Measurements from ENCODE around the gene RALA. TPM values are rescaled to one million over a fixed set of nuclear protein-coding genes. Genes with fewer than 3 reads are reported as not detected.

Gene RALA
- total and polyA plus RNA-seq, 5 donors = 20.9 to 23.9 (median 21.9) TPM

GRCh38 chr7:39733881-39734632 lies 110.7 kb downstream of the RALA start:
- DNase-seq = no peak
- H3K27me3 ChIP-seq (ENCODE audit: control insufficient read depth, insufficient read depth) = no peaks in the 10 kb centered on the region
- ATAC-seq = no peak
- H3K4me1 ChIP-seq (ENCODE audit: control insufficient read depth, insufficient read depth, low read length) = peaks cover 2% of the 10 kb centered on the region
- intact Hi-C loops (cut with DNase I) = loop anchor here in 1 of 4 donors (5.0 kb wide), 1 partner anchor 112 kb away; the partner anchor contains the start of gene RALA
- H3K27ac ChIP-seq (ENCODE audit: low read length) = peak overlapping the region; percentile 18
- peak overlapping the region; percentile 60 for H3K4me3 ChIP-seq (ENCODE audit: low read length)
- 31% methylated on average over 8 of the region's 8 CpGs for WGBS
- no peaks in the 10 kb centered on the region for H3K9me3 ChIP-seq (ENCODE audit: control insufficient read depth, low read length)

- ATAC-seq (no peak), DNase-seq (no peak)
- Histone ChIP-seq H3K27me3 (ENCODE audit: control insufficient read depth, insufficient read depth) (no peaks in the 10 kb centered on the region), H3K9me3 (ENCODE audit: control insufficient read depth, low read length) (no peaks in the 10 kb centered on the region), H3K4me3 (ENCODE audit: low read length) (no peak overlapping the region), H3K4me1 (ENCODE audit: control insufficient read depth, insufficient read depth, low read length) (peaks cover 2% of the 10 kb centered on the region), H3K27ac (ENCODE audit: low read length) (no peak overlapping the region)
- 62% methylated on average over 2 of the region's 2 CpGs for WGBS
- intact Hi-C loops (cut with DNase I) = loop anchor here in 1 of 4 donors (5.0 kb wide), 1 partner anchor 112 kb away; the partner anchor contains the start of gene RALA
Measured at GRCh38 chr7:39734633-39735004, 111.2 kb downstream of the RALA start.

- ATAC-seq = no peak
- no peak for DNase-seq
- intact Hi-C loops (cut with DNase I) = no loop called here
- 52% methylated on average over 4 of the region's 4 CpGs for WGBS
- Histone ChIP-seq H3K4me1 (ENCODE audit: control insufficient read depth, insufficient read depth, low read length) (peaks cover 2% of the 10 kb centered on the region), H3K4me3 (ENCODE audit: low read length) (no peak overlapping the region), H3K9me3 (ENCODE audit: control insufficient read depth, low read length) (no peaks in the 10 kb centered on the region), H3K27ac (ENCODE audit: low read length) (no peak overlapping the region), H3K27me3 (ENCODE audit: control insufficient read depth, insufficient read depth) (no peaks in the 10 kb centered on the region)
Measured at GRCh38 chr7:39735903-39736302, 112.5 kb downstream of the RALA start.

- ATAC-seq = peak in 1 of 2 donors; percentile 53
- Histone ChIP-seq H3K27me3 (ENCODE audit: control insufficient read depth, insufficient read depth) (no peaks in the 10 kb centered on the region), H3K4me1 (ENCODE audit: control insufficient read depth, insufficient read depth, low read length) (no peaks in the 10 kb centered on the region), H3K4me3 (ENCODE audit: low read length) (no peak overlapping the region), H3K27ac (ENCODE audit: low read length) (no peak overlapping the region), H3K9me3 (ENCODE audit: control insufficient read depth, low read length) (no peaks in the 10 kb centered on the region)
- peak in 2 of 3 donors; percentile 70 to 79 for DNase-seq
- WGBS = 87% methylated on average over 13 of the region's 13 CpGs
- intact Hi-C loops (cut with DNase I) = no loop called here
Measured at GRCh38 chr7:39741942-39742623, 118.7 kb downstream of the RALA start.

- DNase-seq = no peak
- no peak overlapping the region for H3K27ac ChIP-seq (ENCODE audit: low read length)
- no peaks in the 10 kb centered on the region for H3K9me3 ChIP-seq (ENCODE audit: control insufficient read depth, low read length)
- no peak for ATAC-seq
- H3K4me1 ChIP-seq (ENCODE audit: control insufficient read depth, insufficient read depth, low read length) = no peaks in the 10 kb centered on the region
- intact Hi-C loops (cut with DNase I) = loop anchor here in 1 of 4 donors (5.0 kb wide), 1 partner anchor 162 kb away; no protein-coding TSS in a partner anchor
- no peak overlapping the region for H3K4me3 ChIP-seq (ENCODE audit: low read length)
- H3K27me3 ChIP-seq (ENCODE audit: control insufficient read depth, insufficient read depth) = no peaks in the 10 kb centered on the region
- WGBS = 91% methylated on average over 2 of the region's 2 CpGs
Measured at GRCh38 chr7:39744620-39745019, 121.2 kb downstream of the RALA start.

- no peaks in the 10 kb centered on the region for H3K9me3 ChIP-seq (ENCODE audit: control insufficient read depth, low read length)
- peak in 1 of 3 donors; percentile 49 for DNase-seq
- H3K27ac ChIP-seq (ENCODE audit: low read length) = no peak overlapping the region
- no peaks in the 10 kb centered on the region for H3K4me1 ChIP-seq (ENCODE audit: control insufficient read depth, insufficient read depth, low read length)
- intact Hi-C loops (cut with DNase I) = loop anchor here in 1 of 4 donors (5.0 kb wide), 1 partner anchor 163 kb away; no protein-coding TSS in a partner anchor
- peak in 1 of 2 donors; percentile 15 for ATAC-seq
- H3K27me3 ChIP-seq (ENCODE audit: control insufficient read depth, insufficient read depth) = no peaks in the 10 kb centered on the region
- no peak overlapping the region for H3K4me3 ChIP-seq (ENCODE audit: low read length)
- WGBS = 62% methylated on average over 4 of the region's 4 CpGs
Measured at GRCh38 chr7:39745320-39745719, 121.9 kb downstream of the RALA start.

- Histone ChIP-seq H3K4me3 (ENCODE audit: low read length) (no peak overlapping the region), H3K9me3 (ENCODE audit: control insufficient read depth, low read length) (no peaks in the 10 kb centered on the region), H3K27me3 (ENCODE audit: control insufficient read depth, insufficient read depth) (no peaks in the 10 kb centered on the region), H3K27ac (ENCODE audit: low read length) (no peak overlapping the region), H3K4me1 (ENCODE audit: control insufficient read depth, insufficient read depth, low read length) (no peaks in the 10 kb centered on the region)
- ATAC-seq = peak; percentile 75 to 88
- peak; percentile 78 to 87 (median 82) for DNase-seq
- intact Hi-C loops (cut with DNase I) = loop anchor here (2.0 to 5.0 kb wide), 2 partner anchors 164 to 165 kb away; no protein-coding TSS in a partner anchor
- WGBS = 22% methylated on average over 11 of the region's 11 CpGs
Measured at GRCh38 chr7:39746103-39746819, 122.9 kb downstream of the RALA start.

- no peaks in the 10 kb centered on the region for H3K9me3 ChIP-seq (ENCODE audit: control insufficient read depth, low read length)
- H3K27me3 ChIP-seq (ENCODE audit: control insufficient read depth, insufficient read depth) = no peaks in the 10 kb centered on the region
- H3K4me1 ChIP-seq (ENCODE audit: control insufficient read depth, insufficient read depth, low read length) = peaks cover under 1% of the 10 kb centered on the region
- no peak overlapping the region for H3K27ac ChIP-seq (ENCODE audit: low read length)
- intact Hi-C loops (cut with DNase I) = loop anchor here in 1 of 4 donors (5.0 kb wide), 1 partner anchor 167 kb away; no protein-coding TSS in a partner anchor
- WGBS = 69% methylated on average over 1 of the region's 1 CpG
- no peak overlapping the region for H3K4me3 ChIP-seq (ENCODE audit: low read length)
- ATAC-seq (no peak), DNase-seq (no peak)
Measured at GRCh38 chr7:39749177-39749576, 125.8 kb downstream of the RALA start.

- Histone ChIP-seq H3K4me1 (ENCODE audit: control insufficient read depth, insufficient read depth, low read length) (peaks cover 2% of the 10 kb centered on the region), H3K4me3 (ENCODE audit: low read length) (no peak overlapping the region), H3K27ac (ENCODE audit: low read length) (no peak overlapping the region), H3K9me3 (ENCODE audit: control insufficient read depth, low read length) (no peaks in the 10 kb centered on the region), H3K27me3 (ENCODE audit: control insufficient read depth, insufficient read depth) (no peaks in the 10 kb centered on the region)
- DNase-seq (no peak), ATAC-seq (no peak)
- intact Hi-C loops (cut with DNase I) = loop anchor here in 1 of 4 donors (5.0 kb wide), 1 partner anchor 167 kb away; no protein-coding TSS in a partner anchor
- WGBS = 93% methylated on average over 2 of the region's 2 CpGs
Measured at GRCh38 chr7:39749717-39750116, 126.3 kb downstream of the RALA start.

GRCh38 chr7:39750253-39751077 lies 127.1 kb downstream of the RALA start:
- WGBS = 89% methylated on average over 5 of the region's 5 CpGs
- no peak for DNase-seq
- Histone ChIP-seq H3K27ac (ENCODE audit: low read length) (no peak overlapping the region), H3K4me3 (ENCODE audit: low read length) (no peak overlapping the region), H3K9me3 (ENCODE audit: control insufficient read depth, low read length) (no peaks in the 10 kb centered on the region), H3K4me1 (ENCODE audit: control insufficient read depth, insufficient read depth, low read length) (peaks cover 2% of the 10 kb centered on the region), H3K27me3 (ENCODE audit: control insufficient read depth, insufficient read depth) (no peaks in the 10 kb centered on the region)
- ATAC-seq = no peak
- intact Hi-C loops (cut with DNase I) = no loop called here
